ENCODE data around the gene TMEM63A.

Gene TMEM63A

GRCh38 chr1:225886159-225887029 lies 4.2 kb upstream of the TMEM63A start:
- no peak for TF ChIP-seq CTCF (IDR thresholded peaks at IDR 0.05)

- TF ChIP-seq CTCF (IDR thresholded peaks at IDR 0.05), result no peak
Measured at GRCh38 chr1:225885336-225885735, 3.2 kb upstream of the TMEM63A start.

- no peak for TF ChIP-seq CTCF (IDR thresholded peaks at IDR 0.05)
Measured at GRCh38 chr1:225883616-225884265, 1.6 kb upstream of the TMEM63A start.

- TF ChIP-seq CTCF (IDR thresholded peaks at IDR 0.05), result no peak
Measured at GRCh38 chr1:225882694-225883615, 775 bp upstream of the TMEM63A start.

- TF ChIP-seq CTCF (IDR thresholded peaks at IDR 0.05), result no peak
Measured at GRCh38 chr1:225881081-225881958, 860 bp downstream of the TMEM63A start.

- TF ChIP-seq CTCF (IDR thresholded peaks at IDR 0.05), result no peak
Measured at GRCh38 chr1:225880636-225881035, 1.5 kb downstream of the TMEM63A start.

Measured in LNCAP (cell line).